GM06990 (cell line): ENCODE data around the gene FKRP.

Experiments
- DNase-seq: peaks from one replicate; pipeline ENCODE4 v3.0.0-alpha.2; 2011; ENCODE audit not compliant: insufficient read length; ENCODE audit errors: extremely low read depth
- H3K27me3 ChIP-seq: replicated peaks from 2 replicates; pipeline ENCODE4 v1.6.0; 2011; ENCODE audit warnings: low read length; ENCODE audit not compliant: control insufficient read depth, insufficient read depth
- H3K36me3 ChIP-seq: 2 replicates; pipeline ENCODE4 v1.5.1; 2011; ENCODE audit warnings: low read length; ENCODE audit not compliant: control insufficient read depth, insufficient read depth
- H3K4me3 ChIP-seq: replicated peaks from 2 replicates; pipeline ENCODE4 v1.5.1; 2011; ENCODE audit warnings: low read depth, mild to moderate bottlenecking, control low read depth, low read length
- CTCF ChIP-seq: IDR thresholded peaks from 2 replicates; pipeline ENCODE4 v1.5.1; 2011; ENCODE audit warnings: low read length, control low read depth, mild to moderate bottlenecking, inconsistent platforms; ENCODE audit not compliant: insufficient read depth, poor library complexity, severe bottlenecking

Gene FKRP

GRCh38 chr19:46725036-46725820, 20.6 kb upstream of the FKRP start:
- no peak overlapping the region for H3K4me3 ChIP-seq
- no peak for TF ChIP-seq CTCF
- H3K36me3 ChIP-seq: peaks cover 69% of the 10 kb centered on the region

GRCh38 chr19:46725859-46726393, 19.9 kb upstream of the FKRP start:
- peaks cover 72% of the 10 kb centered on the region for H3K36me3 ChIP-seq

More at GRCh38 chr19:46725036-46725820, 20.6 kb upstream of the FKRP start:
- DNase-seq: no peak
- no peaks in the 10 kb centered on the region for H3K27me3 ChIP-seq

GRCh38 chr19:46726551-46726950, 19.3 kb upstream of the FKRP start:
- TF ChIP-seq CTCF: no peak
- Histone ChIP-seq H3K4me3 (no peak overlapping the region), H3K36me3 (peaks cover 74% of the 10 kb centered on the region), H3K27me3 (no peaks in the 10 kb centered on the region)
- no peak for DNase-seq

More at GRCh38 chr19:46725859-46726393, 19.9 kb upstream of the FKRP start:
- no peaks in the 10 kb centered on the region for H3K27me3 ChIP-seq
- H3K4me3 ChIP-seq: no peak overlapping the region
- no peak for TF ChIP-seq CTCF
- DNase-seq: no peak

GRCh38 chr19:46726971-46727501, 18.8 kb upstream of the FKRP start:
- no peak for TF ChIP-seq CTCF
- Histone ChIP-seq H3K36me3 (peaks cover 73% of the 10 kb centered on the region), H3K27me3 (no peaks in the 10 kb centered on the region), H3K4me3 (no peak overlapping the region)
- DNase-seq: no peak

- Histone ChIP-seq H3K36me3 (peaks cover 74% of the 10 kb centered on the region), H3K27me3 (no peaks in the 10 kb centered on the region), H3K4me3 (no peak overlapping the region)
- no peak for DNase-seq
- no peak for TF ChIP-seq CTCF
Measured at GRCh38 chr19:46727757-46728156, 18.1 kb upstream of the FKRP start.
